Right cardiac atrium (tissue), 5 donors: ENCODE results near the gene DNAH2. TPM values are rescaled to one million over a fixed set of nuclear protein-coding genes. Genes with fewer than 3 reads are reported as not detected.
"Not testable (repeated sequence)": the region's sequence is repeated elsewhere in the genome, so short reads cannot be mapped to it uniquely, and the experiment has no call there.

Experiments
- ATAC-seq, 2 donors: fragments of 200-7000 bp; cut with Tn5 transposase; one replicate each; pipeline versions ENCODE4 v1.8.0 to v1.9.1; 2020; ENCODE audit warnings: moderate library complexity in 2 of 2, mild to moderate bottlenecking in 1 of 2
- DNase-seq, 3 donors: peaks; one replicate each; pipeline ENCODE4 v3.0.0-alpha.2; 2020
- H3K27ac ChIP-seq: one replicate; pipeline ENCODE4 v1.5.1; 2013; ENCODE audit warnings: mild to moderate bottlenecking, low read length, control low read depth, moderate library complexity
- H3K27me3 ChIP-seq: one replicate; pipeline ENCODE4 v1.6.1; 2013; ENCODE audit not compliant: control insufficient read depth, insufficient read depth
- H3K4me1 ChIP-seq: one replicate; pipeline ENCODE4 v1.6.1; 2013; ENCODE audit warnings: low read length; ENCODE audit not compliant: control insufficient read depth, insufficient read depth
- H3K4me3 ChIP-seq: one replicate; pipeline ENCODE4 v1.5.1; 2013; ENCODE audit warnings: low read length, control low read depth
- H3K9me3 ChIP-seq: one replicate; pipeline ENCODE4 v1.6.1; 2013; ENCODE audit warnings: low read length; ENCODE audit not compliant: control insufficient read depth
- WGBS: extraction: QIAGEN DNeasy Blood & Tissue Kit; methylation state at CpG from one replicate; pipeline ENCODE4 v1.1.7; 2013; 5-methylcytosine and 5-hydroxymethylcytosine counted together
- intact Hi-C, 4 donors: fragments of 100-400 bp; cut with DNase I; formaldehyde crosslinking; loops; one replicate each; pipeline versions ENCODE4 v1.11.0 to v1.14.0; 2022 to 2023
- polyA plus RNA-seq: library from polyadenylated mRNA; stranded (reverse); fragments of 200-250 nt; gene quantifications from one replicate; pipeline ENCODE4 v1.2.3, GENCODE V29; 2013
- total RNA-seq, 4 donors: library from RNA; stranded (reverse); fragmentation: NEBNext Ultra II Directional; extraction: Animal tissue kit (Norgen Biotek cat#: 25700); gene quantifications; one replicate each; pipeline ENCODE4 v1.2.1, GENCODE V29; 2021
- donor health status: healthy with polysubstance abuse.
- donor health status: DM: no; HTN: yes; CAD: no.
- donor health status: DM: no; HTN: no; CAD: no.
- donor health status: DM: no; HTN: yes; CAD: no; lungs with severe emphysema.
- donor health status: DM: yes; HTN: yes; CAD: no.

Gene DNAH2
- total and polyA plus RNA-seq, 5 donors = 0.03 to 0.22 (median 0.09) TPM; not detected in 1

DNA sequence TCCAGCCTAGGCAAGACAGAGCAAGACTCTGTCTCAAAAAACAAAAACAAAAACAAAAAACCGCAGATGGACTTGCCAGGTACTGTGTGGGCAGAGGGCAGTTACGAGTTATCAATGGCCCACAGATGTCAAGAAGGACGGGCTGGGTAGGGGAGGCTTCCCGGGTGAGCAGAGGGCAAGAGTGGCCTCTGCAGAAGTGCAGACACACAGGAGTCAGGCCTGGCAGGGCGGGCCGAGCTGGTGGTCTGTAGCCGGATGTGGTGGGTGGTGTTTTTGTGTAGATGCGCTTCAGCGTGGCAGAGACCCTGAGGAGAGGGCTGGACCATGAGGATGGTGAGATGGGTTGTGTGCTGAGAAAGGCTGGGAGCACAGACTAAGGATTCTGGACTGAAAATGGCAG, 71.6 kb downstream of the DNAH2 start:
- 73% methylated on average over 9 of the region's 9 CpGs for WGBS
- intact Hi-C loops = no loop called here

DNA sequence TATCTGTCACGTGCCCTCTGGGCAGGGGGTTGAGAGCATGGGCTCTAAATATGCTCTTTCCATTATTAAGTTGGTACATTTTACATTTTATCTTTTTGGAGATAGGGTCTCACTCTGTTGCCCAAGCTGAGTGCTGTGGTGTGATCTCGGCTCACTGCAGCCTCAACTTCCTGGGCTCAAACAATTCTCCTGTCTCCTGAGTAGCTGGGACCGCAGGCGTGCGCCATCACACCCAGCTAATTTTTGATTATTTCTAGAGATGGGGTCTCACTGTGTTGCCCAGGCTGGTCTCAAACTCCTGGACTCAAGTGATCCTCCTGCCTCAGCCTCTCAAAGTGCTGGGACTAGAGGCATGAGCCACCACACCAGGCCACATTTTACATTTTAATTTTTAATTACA, 72.6 kb downstream of the DNAH2 start:
- Histone ChIP-seq H3K4me3 (no peak overlapping the region), H3K4me1 (no peaks in the 10 kb centered on the region), H3K27ac (no peak overlapping the region), H3K9me3 (no peaks in the 10 kb centered on the region), H3K27me3 (no peaks in the 10 kb centered on the region)
- ATAC-seq (no peak), DNase-seq (no peak)
- intact Hi-C loops = no loop called here
- WGBS = 87% methylated on average over 5 of the region's 5 CpGs

More for the DNA sequence above, 71.6 kb downstream of the DNAH2 start:
- no peak for ATAC-seq
- Histone ChIP-seq H3K27me3 (no peaks in the 10 kb centered on the region), H3K9me3 (no peaks in the 10 kb centered on the region), H3K4me3 (no peak overlapping the region), H3K4me1 (no peaks in the 10 kb centered on the region), H3K27ac (no peak overlapping the region)
- DNase-seq = no peak

DNA sequence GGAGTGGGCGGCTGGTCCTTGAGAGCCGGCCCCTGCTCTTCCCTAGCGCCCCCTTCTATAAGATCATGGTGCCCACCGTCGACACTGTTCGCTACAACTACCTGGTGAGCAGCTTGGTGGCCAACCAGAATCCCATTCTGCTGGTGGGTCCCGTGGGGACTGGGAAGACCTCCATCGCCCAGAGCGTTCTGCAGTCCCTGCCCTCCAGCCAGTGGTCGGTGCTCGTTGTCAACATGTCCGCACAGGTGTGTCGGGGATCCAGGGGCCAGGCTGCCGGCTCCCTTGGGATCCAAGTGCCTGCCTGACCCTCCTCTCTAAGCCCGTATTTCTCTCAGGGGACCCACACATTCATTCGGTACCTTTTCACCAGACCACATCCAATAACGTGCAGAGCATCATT, 75.1 kb downstream of the DNAH2 start:
- WGBS = 92% methylated on average over 17 of the region's 17 CpGs
- Histone ChIP-seq H3K27me3 (no peaks in the 10 kb centered on the region), H3K9me3 (no peaks in the 10 kb centered on the region), H3K4me1 (no peaks in the 10 kb centered on the region), H3K4me3 (no peak overlapping the region), H3K27ac (no peak overlapping the region)
- no peak for ATAC-seq
- DNase-seq = no peak
- intact Hi-C loops = no loop called here

DNA sequence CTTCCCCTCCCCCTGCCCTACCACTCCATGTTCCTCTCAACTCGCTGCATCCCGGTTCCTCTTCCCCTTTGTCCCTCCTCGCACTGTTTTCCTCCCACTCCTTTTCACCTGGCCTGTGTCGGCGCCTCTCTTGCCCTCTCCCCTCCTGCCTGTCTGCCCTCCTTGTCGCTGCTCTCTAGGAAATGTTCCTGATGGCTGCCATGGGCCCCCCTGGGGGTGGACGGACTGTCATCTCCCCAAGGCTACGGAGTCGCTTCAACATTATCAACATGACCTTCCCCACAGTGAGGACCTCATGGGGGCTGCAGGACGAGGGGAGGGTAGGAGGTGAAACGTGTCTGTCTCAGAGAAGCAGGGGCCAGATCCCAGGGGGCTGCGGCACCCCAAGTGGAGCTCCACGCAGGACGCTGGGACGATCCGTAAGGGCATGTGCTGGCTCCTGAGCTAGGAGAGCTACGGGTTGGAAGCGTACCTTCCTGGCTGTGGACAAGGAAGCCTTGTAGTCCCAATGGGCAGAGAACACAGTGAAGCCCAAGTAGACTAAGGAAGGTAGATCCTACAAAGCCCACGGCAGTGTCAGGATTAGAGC, 76.6 kb downstream of the DNAH2 start:
- H3K4me3 ChIP-seq = no peak overlapping the region
- no peaks in the 10 kb centered on the region for H3K9me3 ChIP-seq
- no peaks in the 10 kb centered on the region for H3K27me3 ChIP-seq
- H3K4me1 ChIP-seq = no peaks in the 10 kb centered on the region
- H3K27ac ChIP-seq = no peak overlapping the region
- ATAC-seq (no peak), DNase-seq (no peak)
- intact Hi-C loops = no loop called here
- WGBS = 46% methylated on average over 19 of the region's 19 CpGs

DNA sequence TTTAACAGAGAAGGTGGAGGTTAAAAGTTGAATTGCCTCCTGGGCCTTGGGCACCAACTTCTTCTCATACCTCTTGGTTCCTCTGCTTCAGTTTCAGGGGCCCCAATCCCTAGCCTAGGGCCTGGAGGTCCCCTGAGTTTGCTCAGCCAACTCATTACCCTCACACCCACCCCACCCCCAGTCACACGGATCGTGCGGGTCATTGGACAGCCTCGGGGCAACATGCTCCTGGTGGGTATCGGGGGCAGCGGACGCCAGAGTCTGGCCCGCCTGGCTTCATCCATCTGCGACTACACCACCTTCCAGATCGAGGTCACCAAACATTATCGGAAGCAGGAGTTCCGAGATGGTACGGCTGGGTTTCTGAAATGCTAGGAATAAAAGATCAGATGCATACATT, 80.4 kb downstream of the DNAH2 start:
- Histone ChIP-seq H3K4me1 (no peaks in the 10 kb centered on the region), H3K27me3 (no peaks in the 10 kb centered on the region), H3K27ac (no peak overlapping the region), H3K4me3 (no peak overlapping the region), H3K9me3 (no peaks in the 10 kb centered on the region)
- DNase-seq = no peak
- WGBS = 90% methylated on average over 13 of the region's 13 CpGs
- intact Hi-C loops = no loop called here
- no peak for ATAC-seq

DNA sequence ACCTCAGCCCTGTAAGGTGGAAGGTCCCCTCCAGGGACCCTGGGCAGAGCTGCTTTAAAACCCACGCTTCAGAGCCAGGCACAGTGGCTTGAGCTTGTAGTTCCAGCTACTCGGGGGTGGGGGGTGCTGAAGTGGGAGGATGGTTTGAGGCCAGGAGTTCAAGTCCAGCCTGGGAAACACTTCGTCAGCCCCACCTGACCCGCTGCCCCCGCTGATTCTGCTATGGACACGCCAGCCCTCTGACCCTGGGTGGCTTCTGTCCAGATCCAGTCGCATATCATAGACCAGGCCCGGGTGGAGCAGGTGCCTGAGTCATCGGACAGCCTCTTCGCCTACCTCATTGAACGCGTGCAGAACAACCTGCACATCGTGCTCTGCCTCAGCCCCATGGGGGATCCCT, 81.3 kb downstream of the DNAH2 start:
- no peak overlapping the region for H3K4me3 ChIP-seq
- WGBS = 80% methylated on average over 13 of the region's 13 CpGs
- no peak for ATAC-seq

DNA sequence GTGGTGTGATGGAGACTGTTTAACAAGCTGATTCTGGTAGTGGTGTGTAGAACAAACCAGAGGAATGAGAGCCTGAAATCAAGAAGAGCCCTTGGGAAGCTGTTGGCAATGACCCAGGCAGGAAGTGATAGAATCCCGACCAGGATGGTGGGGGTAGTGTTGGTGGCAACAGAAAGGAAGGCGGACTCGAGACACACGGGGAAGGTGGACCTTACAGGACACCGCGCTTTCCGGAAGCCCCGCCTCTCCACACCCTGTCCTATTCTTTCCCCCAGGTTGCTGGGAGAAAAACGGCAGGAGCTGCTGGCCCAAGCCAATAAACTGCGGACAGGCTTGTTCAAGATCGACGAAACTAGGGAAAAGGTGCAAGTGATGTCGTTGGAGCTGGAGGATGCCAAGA, 86.4 kb downstream of the DNAH2 start:
- DNase-seq (no peak), ATAC-seq (peak; percentile 31 to 67)
- no peaks in the 10 kb centered on the region for H3K27me3 ChIP-seq
- no peaks in the 10 kb centered on the region for H3K4me1 ChIP-seq
- H3K27ac ChIP-seq = no peak overlapping the region
- intact Hi-C loops = no loop called here
- H3K9me3 ChIP-seq = no peaks in the 10 kb centered on the region
- 41% methylated on average over 13 of the region's 13 CpGs for WGBS
- no peak overlapping the region for H3K4me3 ChIP-seq

More for the DNA sequence above, 81.3 kb downstream of the DNAH2 start:
- intact Hi-C loops = no loop called here
- Histone ChIP-seq H3K4me1 (no peaks in the 10 kb centered on the region), H3K27ac (no peak overlapping the region), H3K27me3 (no peaks in the 10 kb centered on the region), H3K9me3 (no peaks in the 10 kb centered on the region)
- no peak for DNase-seq

DNA sequence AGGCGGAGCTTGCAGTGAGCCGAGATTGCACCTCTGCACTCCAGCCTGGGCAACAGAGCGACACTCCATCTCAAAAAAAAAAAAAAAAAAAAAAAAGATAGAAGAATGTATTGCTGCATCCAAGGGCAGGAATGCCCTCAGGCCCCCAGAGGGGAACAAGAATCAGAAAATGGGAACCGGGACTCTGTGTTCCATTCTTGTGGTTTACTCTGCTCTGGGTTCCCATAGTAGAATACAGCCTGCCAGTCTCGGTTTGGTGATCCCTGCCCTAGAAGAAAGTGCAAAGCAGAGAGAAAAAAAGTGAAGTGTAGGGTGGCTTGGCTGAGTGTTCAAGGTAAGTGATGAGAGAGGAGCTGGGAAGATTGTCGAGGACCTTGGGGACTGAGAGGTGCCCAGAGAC, 89.0 kb downstream of the DNAH2 start:
- DNase-seq = no peak

DNA sequence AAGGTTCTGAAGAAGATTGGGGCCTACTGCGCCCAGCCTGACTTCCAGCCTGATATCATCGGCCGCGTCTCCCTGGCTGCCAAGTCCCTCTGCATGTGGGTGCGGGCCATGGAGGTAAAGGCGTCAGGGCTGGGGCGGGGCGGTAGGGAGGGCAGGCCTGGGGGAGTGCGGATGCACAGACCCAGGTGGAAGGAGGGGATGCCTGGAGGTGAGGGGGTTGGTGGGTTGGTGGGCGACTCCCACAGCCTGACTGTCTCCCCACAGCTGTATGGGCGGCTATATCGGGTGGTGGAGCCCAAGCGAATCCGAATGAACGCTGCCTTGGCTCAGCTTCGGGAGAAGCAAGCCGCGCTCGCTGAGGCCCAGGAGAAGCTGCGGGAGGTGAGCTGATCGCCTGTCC, 89.7 kb downstream of the DNAH2 start:
- ATAC-seq (peak in 1 of 2 donors; percentile 28), DNase-seq (no peak)
- intact Hi-C loops = no loop called here
- H3K27me3 ChIP-seq = no peaks in the 10 kb centered on the region
- WGBS = 87% methylated on average over 21 of the region's 21 CpGs
- H3K4me3 ChIP-seq = no peak overlapping the region
- H3K27ac ChIP-seq = no peak overlapping the region
- no peaks in the 10 kb centered on the region for H3K9me3 ChIP-seq
- H3K4me1 ChIP-seq = no peaks in the 10 kb centered on the region

More for the DNA sequence above, 89.0 kb downstream of the DNAH2 start:
- ATAC-seq = no peak
- H3K27me3 ChIP-seq = no peaks in the 10 kb centered on the region
- H3K4me3 ChIP-seq = no peak overlapping the region
- intact Hi-C loops = no loop called here
- H3K4me1 ChIP-seq = no peaks in the 10 kb centered on the region
- 78% methylated on average over 6 of the region's 6 CpGs for WGBS
- H3K9me3 ChIP-seq = no peaks in the 10 kb centered on the region
- H3K27ac ChIP-seq = no peak overlapping the region

DNA sequence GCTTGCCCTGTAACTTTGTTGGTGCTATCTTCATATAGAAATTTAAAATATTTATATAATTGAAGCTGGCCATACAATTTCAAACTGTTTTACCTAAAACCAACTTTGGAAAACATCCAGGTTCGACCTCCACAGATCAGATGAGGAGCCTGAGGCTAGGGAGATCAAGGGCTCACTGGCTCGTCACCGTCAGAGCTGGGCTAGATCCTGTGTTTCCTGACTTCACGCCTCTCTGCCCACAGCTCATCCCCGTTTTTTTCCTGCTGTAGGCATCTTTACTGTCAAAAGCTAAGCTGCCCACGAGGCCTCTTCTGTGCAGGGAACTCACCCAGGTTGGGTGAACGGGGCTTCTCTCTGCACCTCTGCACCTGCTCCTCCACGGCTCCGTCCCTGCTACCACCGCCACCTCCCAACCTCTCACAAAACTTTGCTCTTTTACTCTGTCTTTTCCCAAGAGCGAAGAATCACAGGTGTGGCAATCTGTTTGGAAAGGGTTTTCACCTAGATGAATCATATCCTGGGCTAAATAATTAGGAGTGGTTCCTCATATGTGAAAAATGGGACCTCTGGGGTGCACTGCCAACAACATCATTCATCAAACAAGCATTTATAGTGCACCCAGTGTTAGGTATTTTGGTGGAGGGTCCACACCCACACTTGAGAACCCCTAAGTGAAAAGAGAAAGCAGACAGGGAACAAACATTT, 91.7 kb downstream of the DNAH2 start:
- DNase-seq (no peak), ATAC-seq (no peak)
- H3K9me3 ChIP-seq = no peaks in the 10 kb centered on the region
- WGBS = 71% methylated on average over 11 of the region's 11 CpGs
- no peak overlapping the region for H3K27ac ChIP-seq
- H3K4me3 ChIP-seq = no peak overlapping the region
- H3K4me1 ChIP-seq = no peaks in the 10 kb centered on the region
- no peaks in the 10 kb centered on the region for H3K27me3 ChIP-seq
- intact Hi-C loops = no loop called here

DNA sequence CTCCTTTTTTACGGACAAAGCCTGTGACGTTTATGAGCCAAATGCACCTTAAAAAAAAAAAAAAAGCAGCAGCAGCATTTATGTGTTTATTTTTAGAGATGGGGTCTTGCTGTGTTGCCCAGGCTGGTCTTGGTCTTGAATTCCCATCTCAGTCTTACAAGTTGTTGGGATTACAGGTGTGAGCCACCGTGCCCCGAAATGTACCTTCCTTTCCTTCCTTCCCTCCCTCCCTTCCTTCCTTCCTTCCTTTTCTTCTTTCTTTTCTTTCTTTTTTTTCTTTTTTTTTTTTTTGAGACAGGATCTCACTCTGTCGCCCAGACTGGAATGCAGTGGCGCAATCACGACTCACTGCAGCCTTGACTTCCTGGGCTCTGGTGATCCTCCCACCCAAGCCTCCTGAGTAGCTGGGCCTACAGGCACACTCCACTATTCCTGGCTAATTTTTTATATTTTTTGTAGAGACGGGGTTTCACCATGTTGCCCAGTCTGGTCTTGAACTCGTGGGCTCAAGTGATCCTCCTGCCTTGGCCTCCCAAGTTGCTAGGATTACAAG, 92.3 kb downstream of the DNAH2 start:
- ATAC-seq, H3K27me3 ChIP-seq, H3K27ac ChIP-seq, H3K4me1 ChIP-seq, DNase-seq, intact Hi-C loops, H3K9me3 ChIP-seq, H3K4me3 ChIP-seq: not testable (repeated sequence)
- 74% methylated on average over 9 of the region's 9 CpGs for WGBS
